ENCODE results near the gene GAS6.

GAS6 gene

DNA sequence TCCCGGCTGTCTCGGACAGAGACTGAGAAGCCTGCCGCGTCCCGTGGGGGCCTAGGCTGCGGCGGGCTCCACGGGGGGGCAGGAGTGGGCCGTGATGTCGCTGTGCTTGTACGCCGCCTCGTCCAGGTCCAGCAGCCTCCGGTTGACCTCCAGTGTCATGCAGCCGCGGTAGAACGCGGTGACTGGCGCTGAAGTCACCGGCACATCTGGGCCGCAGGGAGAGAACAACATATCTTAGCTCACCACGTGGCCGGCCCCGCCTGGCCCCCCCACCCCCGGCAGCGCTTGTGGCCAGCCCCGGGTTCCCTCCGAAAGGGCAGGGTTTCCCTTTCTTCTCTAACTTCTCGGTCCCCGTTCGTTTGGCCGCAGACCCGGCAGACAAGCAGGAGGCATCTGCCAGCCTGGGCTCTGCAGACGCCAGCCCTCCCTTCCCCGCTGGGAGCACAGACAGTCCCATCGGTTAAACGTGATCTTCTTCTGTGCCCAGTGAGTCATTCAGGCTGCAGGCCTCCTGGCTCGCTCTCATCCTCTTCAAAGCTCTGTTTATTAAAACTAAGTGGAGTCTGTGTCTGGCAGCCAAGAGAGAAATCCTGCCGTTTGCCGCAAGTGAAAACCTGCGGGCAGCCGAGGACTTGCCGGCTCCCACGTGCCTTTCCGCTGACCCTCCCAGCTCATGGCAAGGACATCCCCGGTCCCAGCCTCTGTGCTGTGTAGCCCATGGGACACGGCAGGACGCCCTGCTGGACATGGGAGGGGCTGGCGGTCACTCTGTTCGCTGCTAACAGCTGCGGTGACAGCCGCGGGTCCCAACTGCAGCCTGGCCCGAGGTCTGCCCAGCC, 42.8 kb downstream of the GAS6 start:
- Histone ChIP-seq H3K27me3 (replicated peaks; ENCODE audit: control insufficient read depth, insufficient read depth, low read length) (no peaks in the 10 kb centered on the region), H3K4me3 (replicated peaks; ENCODE audit: low read depth, low read length) (no peak overlapping the region), H3K36me3 (ENCODE audit: control insufficient read depth, insufficient read depth, low read length) (no peaks in the 10 kb centered on the region; the same call in 1 of the 2 replicates)
- no peak for DNase-seq (ENCODE audit: extremely low read depth, insufficient read length)
- TF ChIP-seq, protein P1, sequence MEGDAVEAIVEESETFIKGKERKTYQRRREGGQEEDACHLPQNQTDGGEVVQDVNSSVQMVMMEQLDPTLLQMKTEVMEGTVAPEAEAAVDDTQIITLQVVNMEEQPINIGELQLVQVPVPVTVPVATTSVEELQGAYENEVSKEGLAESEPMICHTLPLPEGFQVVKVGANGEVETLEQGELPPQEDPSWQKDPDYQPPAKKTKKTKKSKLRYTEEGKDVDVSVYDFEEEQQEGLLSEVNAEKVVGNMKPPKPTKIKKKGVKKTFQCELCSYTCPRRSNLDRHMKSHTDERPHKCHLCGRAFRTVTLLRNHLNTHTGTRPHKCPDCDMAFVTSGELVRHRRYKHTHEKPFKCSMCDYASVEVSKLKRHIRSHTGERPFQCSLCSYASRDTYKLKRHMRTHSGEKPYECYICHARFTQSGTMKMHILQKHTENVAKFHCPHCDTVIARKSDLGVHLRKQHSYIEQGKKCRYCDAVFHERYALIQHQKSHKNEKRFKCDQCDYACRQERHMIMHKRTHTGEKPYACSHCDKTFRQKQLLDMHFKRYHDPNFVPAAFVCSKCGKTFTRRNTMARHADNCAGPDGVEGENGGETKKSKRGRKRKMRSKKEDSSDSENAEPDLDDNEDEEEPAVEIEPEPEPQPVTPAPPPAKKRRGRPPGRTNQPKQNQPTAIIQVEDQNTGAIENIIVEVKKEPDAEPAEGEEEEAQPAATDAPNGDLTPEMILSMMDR (IDR thresholded peaks at IDR 0.05; ENCODE audit: insufficient read depth, low read length, poor library complexity, severe bottlenecking), result no peak

DNA sequence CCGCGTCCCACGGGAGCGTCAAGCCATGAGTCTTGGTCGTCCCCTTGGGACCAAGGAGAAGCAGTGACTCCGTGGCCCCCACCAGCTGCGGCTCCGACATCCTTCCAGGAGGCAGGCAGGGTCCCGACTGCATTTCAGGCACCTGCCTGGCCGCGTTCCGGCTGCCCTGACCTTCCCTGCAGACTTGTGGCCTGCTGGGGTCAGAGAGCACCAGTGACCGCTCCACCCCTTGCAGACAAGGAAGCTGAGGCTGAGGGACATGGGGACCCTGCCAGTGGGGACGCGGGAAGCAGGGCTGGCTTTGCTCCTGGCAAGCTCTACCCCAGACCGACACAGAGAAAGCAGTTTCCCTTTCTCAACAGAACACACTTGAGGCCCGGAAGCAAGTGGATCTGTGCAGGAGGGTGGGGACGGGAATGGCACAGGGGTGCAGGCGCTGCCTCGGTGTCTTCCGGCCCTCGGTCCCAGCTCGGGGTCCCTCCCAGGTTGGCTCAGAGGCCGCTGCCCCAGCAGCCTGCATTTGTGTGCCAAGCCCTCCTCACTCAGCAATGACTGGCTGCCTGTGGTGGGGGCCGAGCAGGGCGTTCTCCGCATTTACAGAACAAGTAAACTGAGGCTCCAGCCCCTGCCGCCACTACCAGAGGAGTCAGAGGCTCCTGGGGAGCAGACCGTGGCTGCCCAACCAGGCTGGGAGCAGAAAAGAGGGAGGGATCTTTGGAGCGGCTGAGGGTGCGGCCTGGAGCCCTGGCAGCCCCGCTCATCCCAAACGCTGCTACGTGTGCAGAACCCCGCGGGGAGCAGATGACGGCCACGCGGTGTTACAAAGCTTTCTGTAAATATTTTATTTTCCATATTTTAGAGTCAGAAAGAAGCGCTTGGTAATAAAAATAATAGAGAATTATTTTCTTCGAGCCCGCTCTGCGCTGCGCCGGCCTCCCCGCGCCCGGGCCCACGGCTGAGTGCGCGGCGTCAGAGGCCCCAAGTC, 43.9 kb downstream of the GAS6 start:
- TF ChIP-seq, protein P1 (IDR thresholded peaks at IDR 0.05; ENCODE audit: insufficient read depth, low read length, poor library complexity, severe bottlenecking), result no peak
- Histone ChIP-seq H3K27me3 (replicated peaks; ENCODE audit: control insufficient read depth, insufficient read depth, low read length) (no peaks in the 10 kb centered on the region), H3K36me3 (ENCODE audit: control insufficient read depth, insufficient read depth, low read length) (no peaks in the 10 kb centered on the region; the same call in 1 of the 2 replicates), H3K4me3 (replicated peaks; ENCODE audit: low read depth, low read length) (no peak overlapping the region)
- no peak for DNase-seq (ENCODE audit: extremely low read depth, insufficient read length)

- Histone ChIP-seq H3K4me3 (replicated peaks; ENCODE audit: low read depth, low read length) (no peak overlapping the region), H3K36me3 (ENCODE audit: control insufficient read depth, insufficient read depth, low read length) (no peaks in the 10 kb centered on the region; the same call in 1 of the 2 replicates), H3K27me3 (replicated peaks; ENCODE audit: control insufficient read depth, insufficient read depth, low read length) (no peaks in the 10 kb centered on the region)
- no peak for DNase-seq (ENCODE audit: extremely low read depth, insufficient read length)
- TF ChIP-seq, protein P1 (IDR thresholded peaks at IDR 0.05; ENCODE audit: insufficient read depth, low read length, poor library complexity, severe bottlenecking), result no peak
Observed at GRCh38 chr13:113819341-113819730, 44.5 kb downstream of the GAS6 start.

- DNase-seq (ENCODE audit: extremely low read depth, insufficient read length), result no peak
- no peaks in the 10 kb centered on the region; the same call in 1 of the 2 replicates for H3K36me3 ChIP-seq (ENCODE audit: control insufficient read depth, insufficient read depth, low read length)
- no peak overlapping the region for H3K4me3 ChIP-seq (replicated peaks; ENCODE audit: low read depth, low read length)
- no peaks in the 10 kb centered on the region for H3K27me3 ChIP-seq (replicated peaks; ENCODE audit: control insufficient read depth, insufficient read depth, low read length)
- TF ChIP-seq, protein P1 (IDR thresholded peaks at IDR 0.05; ENCODE audit: insufficient read depth, low read length, poor library complexity, severe bottlenecking), result no peak
Observed at GRCh38 chr13:113818700-113819295, 45.1 kb downstream of the GAS6 start.

DNA sequence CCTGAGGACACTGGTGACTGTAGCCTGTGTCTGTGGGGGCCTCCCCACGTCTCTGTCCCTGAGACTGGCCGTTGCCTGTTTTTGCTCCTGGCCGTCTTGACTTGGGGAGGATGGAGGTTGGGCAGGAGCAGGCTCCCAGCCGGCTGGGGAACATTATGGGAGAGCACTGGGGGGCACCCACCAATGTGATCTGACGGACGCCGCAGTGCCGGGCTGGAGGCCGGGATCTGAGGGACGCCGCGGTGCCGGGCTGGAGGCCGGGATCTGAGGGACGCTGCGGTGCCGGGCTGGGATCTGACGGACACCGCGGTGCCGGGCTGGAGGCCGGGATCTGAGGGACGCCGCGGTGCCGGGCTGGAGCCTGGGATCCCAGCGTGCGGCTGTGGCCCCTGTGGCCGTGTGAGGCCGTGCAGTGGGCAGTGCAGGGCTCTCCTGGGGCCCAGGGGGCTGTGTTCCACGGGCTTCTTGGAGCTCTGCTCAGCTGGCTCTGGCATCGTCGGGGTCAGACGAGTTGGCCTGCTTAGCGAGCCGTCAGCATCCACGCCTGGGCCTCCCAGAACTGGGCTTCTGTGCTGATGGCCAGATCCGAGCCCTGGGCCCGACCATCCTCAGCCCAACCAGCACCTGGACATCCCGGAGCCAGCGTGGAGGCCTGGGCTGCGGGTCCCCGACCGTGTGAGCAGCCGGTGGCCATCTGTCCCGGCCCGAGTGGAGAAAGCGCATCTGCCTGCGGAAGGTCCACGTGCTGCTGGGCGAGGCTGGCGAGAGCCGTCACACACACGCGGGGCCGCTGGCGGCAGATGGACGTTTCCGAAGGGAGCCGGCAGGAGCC, 45.8 kb downstream of the GAS6 start:
- H3K27me3 ChIP-seq (replicated peaks; ENCODE audit: control insufficient read depth, insufficient read depth, low read length), result no peaks in the 10 kb centered on the region
- no peak overlapping the region for H3K4me3 ChIP-seq (replicated peaks; ENCODE audit: low read depth, low read length)
- TF ChIP-seq, protein P1 (IDR thresholded peaks at IDR 0.05; ENCODE audit: insufficient read depth, low read length, poor library complexity, severe bottlenecking), result no peak
- DNase-seq (ENCODE audit: extremely low read depth, insufficient read length), result no peak
- no peaks in the 10 kb centered on the region; the same call in 1 of the 2 replicates for H3K36me3 ChIP-seq (ENCODE audit: control insufficient read depth, insufficient read depth, low read length)
